Measurements from ENCODE around the gene S100A13. TPM values are rescaled to one million over a fixed set of nuclear protein-coding genes. Genes with fewer than 3 reads are reported as not detected.

The S100A13 gene
- total and polyA plus RNA-seq, 9 of the 15 experiments (the other 6 are each of a cell fraction or from before 2014, with no cell fraction given) = 41.9 to 129 (median 58.0) TPM

DNA sequence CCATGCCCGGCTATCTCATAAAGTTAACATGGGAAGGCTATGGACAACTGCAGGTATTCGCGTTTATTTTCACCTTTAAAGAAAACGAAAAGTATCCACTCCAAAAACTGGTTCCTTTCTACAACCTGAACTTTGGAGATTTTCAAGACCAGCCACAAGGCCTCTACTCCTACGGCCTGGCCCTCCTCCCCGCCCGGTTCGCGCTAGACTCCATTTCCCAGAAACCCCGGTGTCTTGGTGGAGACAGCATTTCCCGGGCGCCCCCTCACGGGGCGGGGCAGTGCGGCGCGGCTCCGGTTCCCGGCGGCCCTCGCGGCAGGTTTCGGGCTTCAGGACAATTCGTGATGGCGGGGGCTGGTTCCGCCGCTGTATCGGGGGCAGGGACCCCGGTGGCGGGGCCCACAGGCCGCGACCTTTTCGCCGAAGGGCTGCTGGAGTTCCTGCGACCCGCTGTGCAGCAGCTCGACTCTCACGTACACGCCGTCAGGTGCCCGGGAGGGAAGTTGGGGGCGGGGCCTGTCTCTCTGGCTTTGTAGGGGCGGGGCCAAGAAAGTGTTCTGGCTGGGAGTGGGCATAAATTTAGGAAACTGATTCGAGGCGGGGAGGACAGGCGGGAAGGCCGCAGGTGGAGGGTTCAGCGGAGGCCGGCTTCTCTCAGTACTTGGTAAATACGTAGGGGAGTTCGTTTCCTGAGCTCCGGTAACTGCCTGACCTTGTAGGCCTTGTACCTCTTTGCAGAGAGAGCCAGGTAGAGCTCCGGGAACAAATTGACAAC is 31.3 kb upstream of the S100A13 start, which contains the start of gene SNAPIN (continued):
- TF ChIP-seq, protein P1, sequence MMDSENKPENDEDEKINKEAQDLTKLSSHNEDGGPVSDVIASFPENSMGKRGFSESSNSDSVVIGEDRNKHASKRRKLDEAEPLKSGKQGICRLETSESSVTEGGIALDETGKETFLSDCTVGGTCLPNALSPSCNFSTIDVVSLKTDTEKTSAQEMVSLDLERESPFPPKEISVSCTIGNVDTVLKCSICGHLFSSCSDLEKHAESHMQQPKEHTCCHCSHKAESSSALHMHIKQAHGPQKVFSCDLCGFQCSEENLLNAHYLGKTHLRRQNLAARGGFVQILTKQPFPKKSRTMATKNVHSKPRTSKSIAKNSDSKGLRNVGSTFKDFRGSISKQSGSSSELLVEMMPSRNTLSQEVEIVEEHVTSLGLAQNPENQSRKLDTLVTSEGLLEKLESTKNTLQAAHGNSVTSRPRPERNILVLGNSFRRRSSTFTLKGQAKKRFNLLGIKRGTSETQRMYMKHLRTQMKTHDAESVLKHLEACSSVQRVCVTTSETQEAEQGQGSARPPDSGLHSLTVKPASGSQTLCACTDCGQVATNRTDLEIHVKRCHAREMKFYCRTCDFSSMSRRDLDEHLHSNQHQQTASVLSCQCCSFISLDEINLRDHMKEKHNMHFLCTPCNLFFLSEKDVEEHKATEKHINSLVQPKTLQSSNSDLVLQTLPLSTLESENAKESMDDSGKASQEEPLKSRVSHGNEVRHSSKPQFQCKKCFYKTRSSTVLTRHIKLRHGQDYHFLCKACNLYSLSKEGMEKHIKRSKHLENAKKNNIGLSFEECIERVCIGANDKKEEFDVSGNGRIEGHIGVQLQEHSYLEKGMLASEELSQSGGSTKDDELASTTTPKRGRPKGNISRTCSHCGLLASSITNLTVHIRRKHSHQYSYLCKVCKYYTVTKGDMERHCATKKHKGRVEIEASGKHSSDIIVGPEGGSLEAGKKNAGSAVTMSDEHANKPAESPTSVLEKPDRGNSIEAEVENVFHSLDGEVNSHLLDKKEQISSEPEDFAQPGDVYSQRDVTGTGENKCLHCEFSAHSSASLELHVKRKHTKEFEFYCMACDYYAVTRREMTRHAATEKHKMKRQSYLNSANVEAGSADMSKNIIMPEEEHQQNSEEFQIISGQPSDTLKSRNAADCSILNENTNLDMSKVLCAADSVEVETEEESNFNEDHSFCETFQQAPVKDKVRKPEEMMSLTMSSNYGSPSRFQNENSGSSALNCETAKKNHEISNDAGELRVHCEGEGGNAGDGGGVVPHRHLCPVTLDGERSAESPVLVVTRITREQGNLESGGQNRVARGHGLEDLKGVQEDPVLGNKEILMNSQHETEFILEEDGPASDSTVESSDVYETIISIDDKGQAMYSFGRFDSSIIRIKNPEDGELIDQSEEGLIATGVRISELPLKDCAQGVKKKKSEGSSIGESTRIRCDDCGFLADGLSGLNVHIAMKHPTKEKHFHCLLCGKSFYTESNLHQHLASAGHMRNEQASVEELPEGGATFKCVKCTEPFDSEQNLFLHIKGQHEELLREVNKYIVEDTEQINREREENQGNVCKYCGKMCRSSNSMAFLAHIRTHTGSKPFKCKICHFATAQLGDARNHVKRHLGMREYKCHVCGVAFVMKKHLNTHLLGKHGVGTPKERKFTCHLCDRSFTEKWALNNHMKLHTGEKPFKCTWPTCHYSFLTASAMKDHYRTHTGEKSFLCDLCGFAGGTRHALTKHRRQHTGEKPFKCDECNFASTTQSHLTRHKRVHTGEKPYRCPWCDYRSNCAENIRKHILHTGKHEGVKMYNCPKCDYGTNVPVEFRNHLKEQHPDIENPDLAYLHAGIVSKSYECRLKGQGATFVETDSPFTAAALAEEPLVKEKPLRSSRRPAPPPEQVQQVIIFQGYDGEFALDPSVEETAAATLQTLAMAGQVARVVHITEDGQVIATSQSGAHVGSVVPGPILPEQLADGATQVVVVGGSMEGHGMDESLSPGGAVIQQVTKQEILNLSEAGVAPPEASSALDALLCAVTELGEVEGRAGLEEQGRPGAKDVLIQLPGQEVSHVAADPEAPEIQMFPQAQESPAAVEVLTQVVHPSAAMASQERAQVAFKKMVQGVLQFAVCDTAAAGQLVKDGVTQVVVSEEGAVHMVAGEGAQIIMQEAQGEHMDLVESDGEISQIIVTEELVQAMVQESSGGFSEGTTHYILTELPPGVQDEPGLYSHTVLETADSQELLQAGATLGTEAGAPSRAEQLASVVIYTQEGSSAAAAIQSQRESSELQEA (IDR thresholded peaks at IDR 0.05; ENCODE audit: low read depth) = no peak
- no peak for TF ChIP-seq ARHGAP35 (IDR thresholded peaks at IDR 0.05; ENCODE audit: partially characterized antibody)
- TF ChIP-seq ZSCAN29 (IDR thresholded peaks at IDR 0.05) = no peak
- no peak for TF ChIP-seq ZNF121 (CRISPR knock-in tag; conservative IDR thresholded peaks at IDR 0.05)
- TF ChIP-seq, protein P2, sequence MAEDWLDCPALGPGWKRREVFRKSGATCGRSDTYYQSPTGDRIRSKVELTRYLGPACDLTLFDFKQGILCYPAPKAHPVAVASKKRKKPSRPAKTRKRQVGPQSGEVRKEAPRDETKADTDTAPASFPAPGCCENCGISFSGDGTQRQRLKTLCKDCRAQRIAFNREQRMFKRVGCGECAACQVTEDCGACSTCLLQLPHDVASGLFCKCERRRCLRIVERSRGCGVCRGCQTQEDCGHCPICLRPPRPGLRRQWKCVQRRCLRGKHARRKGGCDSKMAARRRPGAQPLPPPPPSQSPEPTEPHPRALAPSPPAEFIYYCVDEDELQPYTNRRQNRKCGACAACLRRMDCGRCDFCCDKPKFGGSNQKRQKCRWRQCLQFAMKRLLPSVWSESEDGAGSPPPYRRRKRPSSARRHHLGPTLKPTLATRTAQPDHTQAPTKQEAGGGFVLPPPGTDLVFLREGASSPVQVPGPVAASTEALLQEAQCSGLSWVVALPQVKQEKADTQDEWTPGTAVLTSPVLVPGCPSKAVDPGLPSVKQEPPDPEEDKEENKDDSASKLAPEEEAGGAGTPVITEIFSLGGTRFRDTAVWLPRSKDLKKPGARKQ (CRISPR knock-in tag; IDR thresholded peaks at IDR 0.05) = no peak
- TF ChIP-seq KLF10 (CRISPR knock-in tag; IDR thresholded peaks at IDR 0.05) = no peak
- TF ChIP-seq MECOM (CRISPR knock-in tag; IDR thresholded peaks at IDR 0.05) = no peak
- TF ChIP-seq POLR2G (IDR thresholded peaks at IDR 0.05; ENCODE audit: low read depth, low read length) = peak; percentile 96
- TF ChIP-seq ETV1 (tag; conservative IDR thresholded peaks at IDR 0.05; ENCODE audit: low read depth) = no peak; the same call in 1 of the 2 replicates
- no peak for TF ChIP-seq PREB (CRISPR knock-in tag; IDR thresholded peaks at IDR 0.05)
- no peak for TF ChIP-seq FOXK1 (CRISPR knock-in tag; IDR thresholded peaks at IDR 0.05; ENCODE audit: borderline replicate concordance)
- TF ChIP-seq, protein P3, sequence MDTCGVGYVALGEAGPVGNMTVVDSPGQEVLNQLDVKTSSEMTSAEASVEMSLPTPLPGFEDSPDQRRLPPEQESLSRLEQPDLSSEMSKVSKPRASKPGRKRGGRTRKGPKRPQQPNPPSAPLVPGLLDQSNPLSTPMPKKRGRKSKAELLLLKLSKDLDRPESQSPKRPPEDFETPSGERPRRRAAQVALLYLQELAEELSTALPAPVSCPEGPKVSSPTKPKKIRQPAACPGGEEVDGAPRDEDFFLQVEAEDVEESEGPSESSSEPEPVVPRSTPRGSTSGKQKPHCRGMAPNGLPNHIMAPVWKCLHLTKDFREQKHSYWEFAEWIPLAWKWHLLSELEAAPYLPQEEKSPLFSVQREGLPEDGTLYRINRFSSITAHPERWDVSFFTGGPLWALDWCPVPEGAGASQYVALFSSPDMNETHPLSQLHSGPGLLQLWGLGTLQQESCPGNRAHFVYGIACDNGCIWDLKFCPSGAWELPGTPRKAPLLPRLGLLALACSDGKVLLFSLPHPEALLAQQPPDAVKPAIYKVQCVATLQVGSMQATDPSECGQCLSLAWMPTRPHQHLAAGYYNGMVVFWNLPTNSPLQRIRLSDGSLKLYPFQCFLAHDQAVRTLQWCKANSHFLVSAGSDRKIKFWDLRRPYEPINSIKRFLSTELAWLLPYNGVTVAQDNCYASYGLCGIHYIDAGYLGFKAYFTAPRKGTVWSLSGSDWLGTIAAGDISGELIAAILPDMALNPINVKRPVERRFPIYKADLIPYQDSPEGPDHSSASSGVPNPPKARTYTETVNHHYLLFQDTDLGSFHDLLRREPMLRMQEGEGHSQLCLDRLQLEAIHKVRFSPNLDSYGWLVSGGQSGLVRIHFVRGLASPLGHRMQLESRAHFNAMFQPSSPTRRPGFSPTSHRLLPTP (IDR thresholded peaks at IDR 0.05; ENCODE audit: borderline replicate concordance, extremely low read depth, insufficient read length) = no peak
- no peak for TF ChIP-seq TSC22D4 (tag; IDR thresholded peaks at IDR 0.05)

Measured in K562 (cell line).